Hypothalamus (tissue), 51 donors: Measurements from ENCODE around the gene NUTF2.
"Not testable (repeated sequence)": the region's sequence is repeated elsewhere in the genome, so short reads cannot be mapped to it uniquely, and the experiment has no call there.

Experiments used
- DNase-seq, 51 donors: peaks; one replicate each; lab custom pipeline; 2025; lab: John Stamatoyannopoulos, UW

The NUTF2 gene

GRCh38 chr16:67837190-67837589 lies 9.5 kb upstream of the NUTF2 start:
- DNase-seq: not testable (repeated sequence)

GRCh38 chr16:67837811-67838210 lies 8.9 kb upstream of the NUTF2 start:
- no peak for DNase-seq

- no peak for DNase-seq
Measured at GRCh38 chr16:67841198-67841815, 5.4 kb upstream of the NUTF2 start.

GRCh38 chr16:67841816-67842508 lies 4.8 kb upstream of the NUTF2 start, which contains the start of gene THAP11:
Gene THAP11, plus strand, starts transcription at chr16:67842320. Its CDS starts 235 bp downstream, at chr16:67842555.
- peak; percentile 69 to 100 (median 90) for DNase-seq

- DNase-seq: peak in 43 of 51 donors; percentile 15 to 85 (median 59)
Measured at GRCh38 chr16:67842509-67843342, 4.0 kb upstream of the NUTF2 start.

GRCh38 chr16:67843343-67843765 lies 3.4 kb upstream of the NUTF2 start:
- peak in 3 of 51 donors; percentile 25 to 31 (median 29) for DNase-seq

- no peak for DNase-seq
Measured at GRCh38 chr16:67844497-67844896, 2.2 kb upstream of the NUTF2 start.

- no peak for DNase-seq
Measured at GRCh38 chr16:67845291-67846062, 1.3 kb upstream of the NUTF2 start.

GRCh38 chr16:67846063-67846319 lies 742 bp upstream of the NUTF2 start:
- DNase-seq: no peak

GRCh38 chr16:67847064-67847861 lies 530 bp downstream of the NUTF2 start, which contains the start of gene CENPT:
Gene CENPT, minus strand, starts transcription at chr16:67847693. Its CDS starts 13,834 bp downstream, at chr16:67833859.
- DNase-seq: peak in 25 of 51 donors; percentile 42 to 86 (median 69)

GRCh38 chr16:67848118-67848517 lies 1.4 kb downstream of the NUTF2 start:
- DNase-seq: no peak

- DNase-seq: no peak
Measured at GRCh38 chr16:67853670-67854069, 6.9 kb downstream of the NUTF2 start.

- DNase-seq: no peak
Measured at GRCh38 chr16:67855789-67856188, 9.1 kb downstream of the NUTF2 start.

- no peak for DNase-seq
Measured at GRCh38 chr16:67856927-67857546, 10.3 kb downstream of the NUTF2 start.

GRCh38 chr16:67857547-67858233 lies 11.0 kb downstream of the NUTF2 start:
- DNase-seq: peak in 15 of 51 donors; percentile 2 to 64 (median 23)

GRCh38 chr16:67858500-67858899 lies 11.8 kb downstream of the NUTF2 start:
- no peak for DNase-seq

GRCh38 chr16:67860589-67861398 lies 14.1 kb downstream of the NUTF2 start:
- no peak for DNase-seq

GRCh38 chr16:67861877-67862276 lies 15.1 kb downstream of the NUTF2 start:
- DNase-seq: no peak
